Lower leg skin (tissue), 3 donors: ENCODE measurements around the gene SLC4A5.

Experiments
- CTCF ChIP-seq, 3 donors: fragments of 450-650 bp; IDR thresholded peaks; one replicate each; pipeline ENCODE4 v1.5.1; 2016; ENCODE audit warnings: antibody characterized with exemption in 3 of 3, mild to moderate bottlenecking in 3 of 3, moderate library complexity in 2 of 3
- POLR2A ChIP-seq, 2 donors: fragments of 450-650 bp; IDR thresholded peaks; one replicate each; pipeline ENCODE4 v1.6.1; 2016 to 2017; ENCODE audit warnings: antibody characterized with exemption in 2 of 2, mild to moderate bottlenecking in 1 of 2, moderate library complexity in 1 of 2

GRCh38 chr2:74191596-74192380 is 151.4 kb downstream of the SLC4A5 start:
- no peak for TF ChIP-seq POLR2A (IDR thresholded peaks at IDR 0.05)
- no peak for TF ChIP-seq CTCF (IDR thresholded peaks at IDR 0.05)
